ENCODE data around the gene C22orf31.

The C22orf31 gene

DNA sequence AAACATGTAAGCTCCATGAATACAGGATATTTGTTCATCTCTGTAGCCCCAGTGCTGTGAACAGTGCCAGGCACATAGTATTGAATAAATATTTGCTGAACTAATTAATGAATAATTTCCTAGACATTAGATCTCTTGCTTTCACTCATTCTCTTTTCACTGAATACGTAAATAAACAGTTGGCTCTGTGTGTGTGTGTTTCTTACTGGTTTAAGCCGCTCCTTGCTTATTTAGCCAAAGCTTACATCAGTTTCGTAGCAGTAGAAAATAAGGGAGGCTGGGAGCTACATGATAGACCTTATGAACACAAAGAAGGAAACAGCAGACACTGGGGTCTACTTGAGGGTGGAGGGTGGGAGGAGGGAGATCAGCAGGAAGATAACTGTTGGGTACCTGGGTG lies 28.4 kb upstream of the C22orf31 start:
- TF ChIP-seq GATA2 (IDR thresholded peaks at IDR 0.05; ENCODE audit: low read depth, low read length) (no peak), GATA3 (IDR thresholded peaks at IDR 0.05; ENCODE audit: low read depth, low read length) (no peak)

DNA sequence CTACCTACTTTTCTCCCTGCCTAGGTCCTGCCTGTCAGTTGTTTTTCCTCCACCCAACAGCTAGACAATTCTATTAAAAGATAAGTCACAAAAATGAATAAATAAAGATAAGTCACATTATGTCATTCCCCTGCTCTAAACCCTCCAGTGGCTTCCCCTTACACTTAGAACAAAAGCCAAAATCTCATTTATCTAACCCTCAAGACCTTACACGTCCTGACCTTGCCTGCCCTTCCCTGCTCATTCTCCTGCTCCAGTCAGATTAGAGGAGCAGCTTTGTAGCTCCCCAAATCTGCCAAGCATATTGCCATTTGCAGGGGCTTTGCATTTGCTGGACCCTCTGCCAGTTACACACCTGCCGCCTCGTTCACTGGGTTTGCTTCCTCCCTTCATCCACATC lies 27.9 kb upstream of the C22orf31 start:
- TF ChIP-seq GATA2 (IDR thresholded peaks at IDR 0.05; ENCODE audit: low read depth, low read length) (no peak), GATA3 (IDR thresholded peaks at IDR 0.05; ENCODE audit: low read depth, low read length) (no peak)

DNA sequence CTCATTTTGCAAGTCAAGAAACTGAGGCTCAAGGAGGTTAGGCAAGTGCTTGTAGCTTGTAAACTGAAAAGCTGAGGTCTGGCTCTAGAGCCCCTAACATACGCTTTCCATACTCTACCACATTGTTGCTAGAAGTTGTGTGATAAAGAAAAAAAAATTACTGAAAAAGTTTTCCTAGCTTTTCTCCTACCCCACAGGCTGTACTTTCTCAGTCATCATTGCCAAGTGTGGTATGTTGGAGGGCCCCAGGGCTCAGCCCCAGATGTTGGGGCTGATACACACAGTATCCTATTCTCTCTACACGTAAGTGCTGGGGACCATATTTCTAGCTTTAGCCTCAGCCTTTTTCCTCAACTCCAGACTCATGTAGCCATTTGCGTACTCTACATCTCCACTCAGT lies 27.2 kb upstream of the C22orf31 start:
- TF ChIP-seq GATA2 (IDR thresholded peaks at IDR 0.05; ENCODE audit: low read depth, low read length) (no peak), GATA3 (IDR thresholded peaks at IDR 0.05; ENCODE audit: low read depth, low read length) (no peak)

DNA sequence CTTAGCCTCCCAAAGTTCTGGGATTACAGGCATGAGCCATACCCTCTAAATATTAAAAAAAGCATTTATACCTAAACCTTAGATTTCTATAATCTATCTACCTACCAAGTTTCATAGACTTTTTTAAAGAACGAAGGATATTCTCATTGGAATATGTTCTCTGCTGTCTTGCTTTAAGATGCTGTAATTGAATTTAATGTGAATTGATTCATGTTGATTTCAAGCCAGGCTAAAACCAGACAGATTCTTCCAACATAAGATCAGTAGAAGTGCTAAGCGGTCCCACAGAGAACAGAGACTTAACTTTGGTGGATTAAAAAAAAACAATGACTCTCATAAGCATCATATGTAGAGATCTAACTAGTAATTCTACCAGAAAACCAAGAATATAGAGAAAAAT lies 25.4 kb upstream of the C22orf31 start:
- no peak for TF ChIP-seq GATA2 (IDR thresholded peaks at IDR 0.05; ENCODE audit: low read depth, low read length)
- TF ChIP-seq GATA3 (IDR thresholded peaks at IDR 0.05; ENCODE audit: low read depth, low read length): no peak

DNA sequence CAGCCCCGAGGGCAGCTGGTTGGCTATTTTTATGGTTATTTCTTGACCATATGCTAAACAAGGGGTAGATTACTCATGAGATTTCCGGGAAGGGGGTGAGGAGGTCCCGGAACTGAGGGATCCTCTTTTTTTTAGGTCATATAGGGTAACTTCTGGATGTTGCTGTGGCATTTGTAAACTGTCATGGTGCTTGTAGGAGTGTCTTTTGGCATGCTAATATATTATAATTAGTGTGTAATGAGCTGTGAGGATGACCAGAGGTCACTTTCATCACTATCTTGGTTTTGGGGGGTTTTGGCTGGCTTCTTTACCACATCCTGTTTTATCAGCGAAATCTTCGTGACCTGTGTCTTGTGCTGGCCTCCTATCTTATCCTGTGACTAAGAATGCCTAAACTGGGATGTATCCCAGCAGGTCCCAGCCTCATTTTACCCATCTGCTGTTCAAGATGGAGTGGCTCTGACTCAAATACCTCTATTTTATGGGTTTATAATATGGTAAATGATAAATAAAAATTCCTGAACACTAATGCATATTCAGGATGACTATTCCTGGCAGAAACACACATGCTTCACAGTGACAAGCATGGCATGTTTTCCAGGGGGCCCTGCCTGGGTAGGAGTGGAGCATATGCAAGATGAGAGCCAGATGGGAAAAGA lies 22.4 kb upstream of the C22orf31 start:
- TF ChIP-seq GATA2 (IDR thresholded peaks at IDR 0.05; ENCODE audit: low read depth, low read length) (no peak), GATA3 (IDR thresholded peaks at IDR 0.05; ENCODE audit: low read depth, low read length) (no peak)

DNA sequence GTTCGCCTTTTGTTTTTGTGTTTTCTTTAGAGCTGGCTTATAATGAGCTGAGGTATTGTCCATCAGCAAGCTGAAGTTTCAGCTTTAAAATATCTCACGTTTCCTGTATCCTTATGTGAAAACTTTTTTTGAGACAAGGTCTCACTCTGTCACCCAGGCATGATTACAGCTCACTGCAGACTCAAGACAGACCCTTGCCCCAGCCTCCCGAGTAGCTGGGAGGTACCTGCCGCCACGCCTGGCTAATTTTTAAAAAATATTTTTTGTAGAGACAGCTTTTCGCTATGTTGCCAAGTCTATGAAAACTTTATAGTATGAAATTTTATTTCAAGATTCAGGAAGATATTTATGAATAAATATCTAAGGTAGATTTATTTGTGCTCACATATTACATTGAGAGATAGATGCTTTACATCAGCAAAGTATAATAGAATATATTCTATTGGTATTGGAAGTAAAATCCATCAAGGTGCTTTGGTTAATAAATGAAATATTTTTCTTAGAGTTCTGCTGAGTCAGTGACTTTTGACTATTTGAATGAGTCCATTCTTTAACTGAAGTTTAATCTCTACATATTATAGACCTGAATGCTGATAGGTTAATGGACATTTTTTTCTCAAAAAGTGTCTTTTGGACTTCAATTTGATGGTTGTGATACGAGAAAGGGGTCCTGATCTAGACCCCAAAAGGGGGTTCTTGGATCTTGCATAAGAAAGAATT lies 21.4 kb upstream of the C22orf31 start:
- no peak for TF ChIP-seq GATA2 (IDR thresholded peaks at IDR 0.05; ENCODE audit: low read depth, low read length)
- TF ChIP-seq GATA3 (IDR thresholded peaks at IDR 0.05; ENCODE audit: low read depth, low read length): no peak

DNA sequence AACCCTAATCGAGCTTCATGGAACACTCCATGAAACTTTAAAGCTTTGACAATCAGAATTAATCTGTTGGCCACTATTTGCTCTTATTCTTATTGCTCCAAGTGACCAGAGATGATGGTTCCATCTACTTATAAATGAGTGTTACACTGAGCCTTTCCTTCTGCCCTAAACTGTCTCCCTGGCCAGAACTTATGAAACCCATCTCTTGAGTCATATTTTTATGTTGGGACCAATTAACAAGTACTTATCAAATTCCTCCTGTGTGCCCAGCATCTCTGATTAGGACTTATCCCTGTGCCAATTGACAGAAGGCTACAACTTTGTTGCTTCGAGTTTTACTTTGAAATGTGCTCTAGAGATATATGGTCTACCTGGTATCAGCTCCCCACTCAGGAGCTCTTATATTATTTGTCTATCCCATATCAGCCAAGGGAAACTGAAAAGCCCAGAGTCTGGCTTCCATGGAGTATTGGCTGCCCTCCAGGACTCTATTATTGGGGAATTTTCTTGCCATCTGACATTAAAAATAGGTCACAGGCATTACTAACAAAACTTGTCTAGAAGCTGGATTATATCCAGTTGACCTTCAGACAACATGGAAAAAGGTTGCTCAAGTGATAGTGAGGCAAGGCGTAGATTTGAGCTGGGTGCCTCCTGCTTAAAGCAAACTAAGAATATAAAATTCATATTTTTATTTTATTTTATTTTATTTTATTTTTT lies 20.0 kb upstream of the C22orf31 start:
- TF ChIP-seq GATA2 (IDR thresholded peaks at IDR 0.05; ENCODE audit: low read depth, low read length) (no peak), GATA3 (IDR thresholded peaks at IDR 0.05; ENCODE audit: low read depth, low read length) (no peak)

DNA sequence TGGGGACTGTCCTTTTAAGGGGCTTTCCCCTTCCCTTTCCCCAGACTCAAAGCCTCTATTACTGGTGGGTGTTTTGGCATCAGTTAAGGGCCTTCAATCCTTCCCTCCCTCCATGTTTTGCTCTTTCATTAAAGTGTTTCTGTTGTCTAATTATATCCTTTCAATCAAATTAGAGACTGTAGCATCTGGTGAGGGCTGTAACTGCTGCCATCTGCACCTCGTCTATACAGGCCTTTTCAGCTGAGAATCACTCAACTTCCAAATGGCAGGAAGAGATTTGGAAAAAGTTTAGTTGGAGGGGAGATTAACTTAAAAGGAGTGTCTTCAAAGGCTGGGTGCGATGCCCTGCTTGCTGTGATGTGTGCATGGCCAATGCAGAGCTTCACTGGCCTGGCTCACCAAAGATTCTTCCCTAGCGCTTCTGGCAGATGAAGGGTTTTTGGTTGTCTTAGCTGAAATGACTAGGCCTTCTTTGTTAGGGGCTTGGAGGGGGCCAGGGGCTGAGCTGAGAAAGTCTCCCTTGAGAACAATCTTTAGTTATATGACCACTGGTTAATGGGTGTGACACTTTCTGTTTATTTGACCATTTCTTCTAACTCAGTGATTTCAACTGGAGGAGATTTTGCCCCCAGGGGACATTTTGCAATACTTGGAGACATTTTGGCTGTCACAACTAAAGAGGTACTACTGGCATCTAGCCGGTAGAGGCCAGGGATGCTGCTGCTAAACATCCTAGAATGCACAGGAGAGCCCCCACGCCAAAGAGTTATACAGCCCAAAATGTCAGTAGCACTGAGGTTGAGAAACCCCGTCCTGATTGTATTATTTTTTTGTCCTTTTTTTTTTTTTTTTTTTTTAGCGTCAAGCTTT lies 18.7 kb upstream of the C22orf31 start:
- TF ChIP-seq GATA3 (IDR thresholded peaks at IDR 0.05; ENCODE audit: low read depth, low read length) (no peak), GATA2 (IDR thresholded peaks at IDR 0.05; ENCODE audit: low read depth, low read length) (no peak)

DNA sequence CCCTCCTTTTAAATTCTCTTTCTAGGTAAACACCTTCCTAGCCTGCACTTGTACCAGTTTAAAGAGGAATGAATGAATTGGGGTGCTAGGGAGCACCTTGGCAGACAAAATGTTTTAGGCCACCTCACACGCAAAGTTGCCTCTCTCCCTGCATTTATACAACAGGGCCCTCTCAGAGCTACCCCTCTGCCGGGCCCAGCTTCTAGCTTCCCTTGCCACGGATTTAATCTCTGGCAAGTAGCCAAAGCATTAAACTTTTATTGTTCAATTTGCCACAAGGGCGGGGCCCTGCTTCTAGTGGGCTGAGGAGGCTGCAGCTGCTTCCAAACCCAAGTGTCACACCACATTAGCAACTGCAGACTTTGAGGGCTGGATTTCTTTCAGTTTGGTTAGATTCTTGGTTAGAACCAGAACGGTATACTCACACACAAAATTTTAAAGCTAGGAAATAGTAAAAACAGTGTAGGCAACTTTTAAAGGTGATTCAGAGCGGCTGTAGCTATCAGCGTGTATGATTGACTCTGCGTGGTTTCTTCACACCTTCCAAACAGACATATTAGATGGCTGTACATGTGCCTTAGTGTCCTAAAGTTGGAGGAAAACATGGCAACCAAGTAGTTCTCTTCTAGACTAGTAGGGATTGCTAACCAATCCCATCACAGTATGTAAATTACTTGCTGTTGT lies 17.7 kb upstream of the C22orf31 start:
- TF ChIP-seq GATA2 (IDR thresholded peaks at IDR 0.05; ENCODE audit: low read depth, low read length): no peak
- TF ChIP-seq GATA3 (IDR thresholded peaks at IDR 0.05; ENCODE audit: low read depth, low read length): no peak

DNA sequence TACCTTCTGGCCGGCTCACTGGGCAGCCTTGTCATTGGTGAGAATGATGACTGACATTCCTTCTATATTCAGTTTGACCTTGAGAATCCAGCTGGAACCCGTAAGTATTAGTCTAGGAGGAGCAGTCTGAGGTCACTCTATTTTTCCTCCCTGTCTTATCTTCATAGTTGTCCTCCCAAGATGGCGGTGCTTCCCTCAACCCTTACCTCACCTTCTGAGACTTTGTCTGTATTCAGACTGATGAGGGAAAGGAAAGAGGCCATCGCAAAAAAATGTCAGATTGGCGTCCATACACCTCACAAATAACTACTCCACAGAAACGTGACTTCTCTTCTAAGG lies 17.2 kb upstream of the C22orf31 start:
- TF ChIP-seq GATA3 (IDR thresholded peaks at IDR 0.05; ENCODE audit: low read depth, low read length): no peak
- TF ChIP-seq GATA2 (IDR thresholded peaks at IDR 0.05; ENCODE audit: low read depth, low read length): no peak

DNA sequence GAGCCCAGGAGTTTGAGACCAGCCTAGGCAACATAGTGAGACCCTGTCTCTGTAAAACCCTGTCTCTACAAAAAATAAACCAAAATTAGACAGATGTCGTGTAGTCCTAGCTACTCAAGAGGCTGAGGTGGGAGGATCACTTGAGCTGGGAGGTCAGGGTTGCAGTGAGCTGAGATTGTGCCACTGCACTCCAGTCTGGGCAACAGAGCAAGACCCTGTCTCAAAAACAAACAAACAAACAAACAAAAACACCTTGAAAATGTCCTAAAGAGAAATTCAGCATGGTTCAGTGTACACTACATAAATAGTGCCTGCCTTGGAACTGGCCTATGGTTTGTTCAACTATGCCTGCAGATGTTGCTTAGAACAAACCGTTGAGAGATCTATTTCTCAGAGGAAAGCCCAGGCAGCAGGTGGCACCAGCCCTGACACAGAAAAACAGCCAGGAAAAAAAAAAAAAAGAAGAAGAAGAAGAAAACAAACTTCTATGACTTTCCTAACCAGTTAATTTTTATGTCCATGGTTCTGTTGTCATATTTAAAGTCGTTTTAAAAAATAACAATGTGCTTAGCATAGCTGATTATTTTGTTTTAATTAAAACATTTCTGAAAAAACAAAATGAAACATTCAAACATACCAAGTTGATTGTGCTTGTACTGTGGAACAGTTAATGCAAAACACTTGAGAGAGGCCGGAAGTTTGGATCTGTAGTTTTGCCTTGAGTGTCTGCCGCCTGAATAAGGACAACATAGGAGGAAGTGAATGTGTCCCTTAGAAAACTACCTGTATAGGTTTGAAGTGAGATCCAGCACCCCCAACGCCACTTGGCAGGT lies 16.6 kb upstream of the C22orf31 start:
- TF ChIP-seq GATA3 (IDR thresholded peaks at IDR 0.05; ENCODE audit: low read depth, low read length) (no peak), GATA2 (IDR thresholded peaks at IDR 0.05; ENCODE audit: low read depth, low read length) (no peak)

DNA sequence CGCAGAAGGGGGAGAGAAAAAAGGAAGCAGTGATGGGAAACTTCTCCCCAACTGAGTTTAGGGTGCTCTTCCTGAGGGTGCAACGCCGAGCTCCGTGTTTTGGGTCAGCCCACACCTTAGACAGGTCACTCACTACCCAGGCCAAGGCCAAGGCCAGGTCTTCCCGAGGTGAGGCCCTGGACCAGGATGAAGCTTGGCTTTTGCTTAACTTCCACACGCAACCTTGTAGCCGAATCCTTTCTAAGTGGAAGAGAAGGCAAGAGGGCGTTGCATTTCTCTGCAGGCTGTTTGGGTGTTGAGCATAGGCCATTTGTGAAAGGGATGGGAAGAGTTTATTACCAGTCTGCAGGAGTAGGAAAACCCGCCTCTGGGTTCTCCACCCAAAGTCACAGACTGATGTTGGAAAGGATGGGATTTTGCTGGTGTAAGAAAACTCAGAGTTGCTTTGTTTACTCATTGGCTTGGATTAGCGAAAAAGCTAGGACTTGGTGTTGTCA lies 12.7 kb upstream of the C22orf31 start:
- TF ChIP-seq GATA3 (IDR thresholded peaks at IDR 0.05; ENCODE audit: low read depth, low read length) (no peak), GATA2 (IDR thresholded peaks at IDR 0.05; ENCODE audit: low read depth, low read length) (no peak)
